ENCODE results near the gene TMSB4X.
"Not testable (repeated sequence)": the region's sequence is repeated elsewhere in the genome, so short reads cannot be mapped to it uniquely, and the experiment has no call there.

- TF ChIP-seq CTCF, EP300, POLR2A, POLR2AphosphoS5 (IDR thresholded peaks at IDR 0.05): not testable (repeated sequence)
These were observed 34.4 kb upstream of the TMSB4X start for GRCh38 chrX:12940471-12940870.

Data from stomach (tissue), 4 donors.